GM19372 (cell line): ENCODE data around the gene SHMT2.

Source experiments
- ATAC-seq: cut with Tn5 transposase; IDR thresholded peaks from one replicate; pipeline ENCODE4 v1.9.1; 2021; ENCODE audit warnings: mild to moderate bottlenecking, low read depth, moderate library complexity; ENCODE audit not compliant: unreplicated experiment

Gene SHMT2

DNA sequence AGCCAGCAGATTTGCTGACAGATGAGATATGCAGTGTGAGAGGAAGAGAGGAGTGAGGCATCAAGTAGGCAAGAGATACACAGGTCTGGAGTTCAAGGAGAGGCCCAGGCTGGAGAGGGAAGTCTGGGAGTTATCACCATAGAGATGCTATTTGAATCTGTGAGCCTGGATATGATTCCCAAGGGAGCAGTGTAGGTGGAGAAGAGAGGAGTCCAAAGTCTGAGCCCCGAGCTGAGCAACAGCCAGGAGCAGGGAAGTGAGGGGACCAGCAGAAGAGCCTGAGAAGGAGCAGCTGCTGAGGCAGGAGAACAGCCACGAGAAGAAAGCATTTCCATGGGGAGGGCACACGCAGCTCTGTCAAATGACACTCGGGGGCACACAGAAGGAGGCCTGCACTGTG lies 33.1 kb upstream of the SHMT2 start:
- no peak for ATAC-seq

- no peak for ATAC-seq
Observed at GRCh38 chr12:57196956-57197355, 32.6 kb upstream of the SHMT2 start.

GRCh38 chr12:57198329-57198728 lies 31.2 kb upstream of the SHMT2 start:
- no peak for ATAC-seq

- ATAC-seq: no peak
Observed at GRCh38 chr12:57199191-57199590, 30.3 kb upstream of the SHMT2 start.

- no peak for ATAC-seq
Observed at GRCh38 chr12:57200497-57200896, 29.0 kb upstream of the SHMT2 start.

DNA sequence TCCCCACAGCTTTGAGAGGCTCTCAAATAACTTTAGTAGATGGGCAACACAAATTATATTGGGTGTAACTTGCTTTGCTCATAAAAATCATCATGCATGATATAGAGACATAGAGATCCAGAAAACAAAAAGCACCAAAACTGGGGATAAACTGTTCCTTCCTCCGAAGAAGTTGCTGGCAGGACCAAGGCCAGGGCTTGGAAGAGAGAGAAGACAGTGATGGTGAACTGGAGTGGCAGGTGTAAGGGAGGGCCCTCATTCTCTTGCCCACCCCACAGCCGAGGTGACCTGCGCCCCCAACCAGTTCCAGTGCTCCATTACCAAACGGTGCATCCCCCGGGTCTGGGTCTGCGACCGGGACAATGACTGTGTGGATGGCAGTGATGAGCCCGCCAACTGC lies 28.3 kb upstream of the SHMT2 start:
- no peak for ATAC-seq

DNA sequence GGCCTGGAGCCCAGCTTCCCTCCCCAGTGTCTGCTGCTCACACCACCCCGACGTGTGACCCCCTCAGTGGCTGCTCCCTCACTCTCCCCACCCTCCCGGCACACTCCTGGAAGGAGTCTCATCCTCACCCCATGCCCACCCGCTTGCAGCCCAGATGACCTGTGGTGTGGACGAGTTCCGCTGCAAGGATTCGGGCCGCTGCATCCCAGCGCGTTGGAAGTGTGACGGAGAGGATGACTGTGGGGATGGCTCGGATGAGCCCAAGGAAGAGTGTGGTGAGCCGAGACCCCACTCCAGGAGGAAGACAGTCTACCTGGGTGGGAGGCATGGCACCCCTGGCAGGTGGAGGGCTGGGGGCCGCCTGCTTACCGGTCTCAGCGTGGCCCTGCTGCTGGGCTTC lies 27.9 kb upstream of the SHMT2 start:
- ATAC-seq: no peak

- no peak for ATAC-seq
Observed at GRCh38 chr12:57202321-57202720, 27.2 kb upstream of the SHMT2 start.

GRCh38 chr12:57203201-57203600 lies 26.3 kb upstream of the SHMT2 start:
- no peak for ATAC-seq

DNA sequence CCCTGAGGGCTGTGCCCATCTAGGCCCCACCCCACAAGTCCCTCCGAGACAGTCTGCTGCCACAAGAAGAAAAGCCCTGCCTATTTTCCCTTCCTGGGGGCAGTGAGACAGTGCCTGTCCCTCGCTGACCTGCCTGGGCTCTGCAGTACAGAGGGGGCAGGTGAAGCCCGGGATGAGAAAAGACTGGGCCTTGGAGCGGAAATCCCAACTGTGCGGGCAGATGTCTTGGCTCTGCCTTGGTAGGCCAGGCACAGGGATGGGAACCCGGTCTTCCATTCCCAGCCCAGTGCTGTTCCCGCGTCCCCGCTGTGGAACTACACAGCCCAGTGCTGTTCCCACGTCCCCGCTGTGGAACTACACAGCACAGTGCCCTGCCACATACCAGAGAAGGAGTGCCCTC lies 25.7 kb upstream of the SHMT2 start:
- ATAC-seq: no peak

GRCh38 chr12:57204454-57204853 lies 25.1 kb upstream of the SHMT2 start:
- ATAC-seq: no peak

DNA sequence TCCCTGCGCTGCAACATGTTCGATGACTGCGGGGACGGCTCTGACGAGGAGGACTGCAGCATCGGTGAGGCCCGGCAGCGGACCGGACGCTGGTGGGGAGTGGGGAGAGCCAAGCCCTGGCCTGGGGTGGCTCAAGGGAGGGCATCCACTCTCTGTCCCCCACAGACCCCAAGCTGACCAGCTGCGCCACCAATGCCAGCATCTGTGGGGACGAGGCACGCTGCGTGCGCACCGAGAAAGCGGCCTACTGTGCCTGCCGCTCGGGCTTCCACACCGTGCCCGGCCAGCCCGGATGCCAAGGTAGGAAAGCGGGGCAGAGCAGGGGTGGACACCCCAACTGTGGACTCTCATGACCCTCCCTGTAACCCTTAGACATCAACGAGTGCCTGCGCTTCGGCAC lies 24.3 kb upstream of the SHMT2 start:
- ATAC-seq: no peak

DNA sequence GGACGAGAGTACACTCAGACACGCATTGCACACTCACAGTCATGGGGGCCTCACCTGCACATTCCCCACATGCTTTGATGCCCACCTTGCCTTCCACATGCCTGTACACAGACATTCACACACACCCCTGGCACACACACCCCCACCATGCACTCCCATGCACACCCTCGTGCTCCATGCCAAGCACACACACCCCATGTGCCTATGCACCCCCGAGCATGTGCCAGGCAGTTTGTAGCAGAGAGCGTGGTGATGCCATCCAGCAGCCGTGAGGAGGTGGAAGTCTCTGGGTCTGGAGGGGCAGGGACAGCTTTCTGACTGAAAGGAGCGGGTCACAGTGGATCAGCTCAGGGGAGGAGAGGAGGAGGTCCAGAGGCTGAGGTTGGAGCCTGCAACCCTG lies 23.6 kb upstream of the SHMT2 start:
- no peak for ATAC-seq

DNA sequence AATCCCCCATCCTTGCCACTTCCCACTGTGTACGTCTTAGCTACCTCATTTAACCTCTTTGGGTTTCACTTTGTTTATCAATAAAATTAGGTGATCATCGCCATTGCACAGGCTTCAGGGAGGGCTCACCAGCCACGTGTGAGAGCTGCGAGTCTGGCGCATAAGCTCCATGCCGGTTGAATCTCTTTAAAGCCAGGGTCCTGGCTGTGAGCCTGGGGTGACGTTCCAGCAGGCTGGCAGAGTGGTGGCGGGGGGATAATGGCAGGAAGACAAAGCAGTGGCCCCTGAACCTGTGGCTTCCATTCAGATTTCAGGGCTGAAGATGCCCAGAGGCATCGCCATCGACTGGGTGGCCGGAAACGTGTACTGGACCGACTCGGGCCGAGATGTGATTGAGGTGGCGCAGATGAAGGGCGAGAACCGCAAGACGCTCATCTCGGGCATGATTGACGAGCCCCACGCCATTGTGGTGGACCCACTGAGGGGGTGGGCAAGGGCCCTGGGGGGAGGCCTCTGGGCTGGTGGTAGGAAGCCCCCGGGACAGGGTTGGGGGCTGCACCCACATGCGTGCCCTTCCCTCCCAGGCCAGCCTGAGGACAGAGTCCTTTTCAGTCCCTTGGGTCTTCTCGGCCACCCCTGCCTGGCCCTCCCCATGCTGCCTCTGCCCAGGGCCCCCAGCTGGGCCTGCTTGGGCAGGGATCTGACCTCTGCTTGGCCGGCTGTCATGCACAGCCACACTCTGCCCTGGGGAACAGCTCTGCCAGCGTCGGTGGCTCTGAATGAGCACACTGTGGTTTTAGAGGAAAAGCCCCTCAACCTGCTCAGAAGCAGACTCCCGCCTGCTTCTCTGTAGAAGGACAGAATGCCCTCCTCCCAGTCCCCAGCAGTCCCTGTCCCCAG lies 21.5 kb upstream of the SHMT2 start:
- ATAC-seq: no peak

- ATAC-seq: no peak
Observed at GRCh38 chr12:57208631-57209282, 20.8 kb upstream of the SHMT2 start.

DNA sequence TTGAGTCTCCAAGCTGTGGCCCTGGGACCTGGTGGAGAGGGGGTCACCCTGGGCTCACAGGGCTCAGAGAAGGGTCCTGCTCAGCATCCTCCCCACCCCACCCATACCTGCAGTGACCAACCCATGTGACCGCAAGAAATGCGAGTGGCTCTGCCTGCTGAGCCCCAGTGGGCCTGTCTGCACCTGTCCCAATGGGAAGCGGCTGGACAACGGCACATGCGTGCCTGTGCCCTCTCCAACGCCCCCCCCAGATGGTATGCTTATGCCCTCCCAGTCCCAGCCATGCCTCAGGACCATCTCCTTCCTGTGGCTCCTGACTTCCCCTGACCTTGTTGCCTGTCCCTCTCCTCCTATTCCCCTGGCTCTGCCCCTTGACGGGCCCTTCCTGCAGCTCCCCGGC lies 19.6 kb upstream of the SHMT2 start:
- no peak for ATAC-seq

GRCh38 chr12:57210461-57210860 lies 19.1 kb upstream of the SHMT2 start:
- no peak for ATAC-seq

DNA sequence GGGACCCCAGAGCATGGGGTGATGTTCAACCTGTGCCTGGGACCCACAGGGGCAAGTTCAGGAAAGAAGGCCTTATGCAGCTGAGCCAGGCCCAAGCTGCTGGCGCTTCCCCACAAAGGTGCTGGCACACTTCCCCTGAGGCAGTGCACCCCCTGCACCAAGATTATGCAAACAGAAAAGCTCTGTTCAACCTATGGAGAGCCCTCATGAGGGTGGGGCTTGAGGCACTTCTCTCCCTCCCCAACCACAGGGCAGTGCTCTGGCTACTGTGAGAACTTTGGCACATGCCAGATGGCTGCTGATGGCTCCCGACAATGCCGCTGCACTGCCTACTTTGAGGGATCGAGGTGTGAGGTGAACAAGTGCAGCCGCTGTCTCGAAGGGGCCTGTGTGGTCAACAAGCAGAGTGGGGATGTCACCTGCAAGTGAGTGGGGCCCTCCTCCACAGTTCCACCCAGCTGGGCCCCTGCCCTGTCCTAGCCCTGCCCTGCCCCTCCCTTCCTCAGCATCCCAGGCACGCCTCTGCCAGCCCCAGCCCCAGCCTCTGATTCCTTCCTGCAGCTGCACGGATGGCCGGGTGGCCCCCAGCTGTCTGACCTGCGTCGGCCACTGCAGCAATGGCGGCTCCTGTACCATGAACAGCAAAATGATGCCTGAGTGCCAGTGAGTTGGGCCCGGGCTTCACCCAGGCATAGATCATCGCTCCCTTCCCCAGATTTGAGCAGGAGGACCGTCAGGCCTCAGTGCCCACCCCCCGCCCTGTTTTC lies 18.4 kb upstream of the SHMT2 start:
- ATAC-seq: no peak

DNA sequence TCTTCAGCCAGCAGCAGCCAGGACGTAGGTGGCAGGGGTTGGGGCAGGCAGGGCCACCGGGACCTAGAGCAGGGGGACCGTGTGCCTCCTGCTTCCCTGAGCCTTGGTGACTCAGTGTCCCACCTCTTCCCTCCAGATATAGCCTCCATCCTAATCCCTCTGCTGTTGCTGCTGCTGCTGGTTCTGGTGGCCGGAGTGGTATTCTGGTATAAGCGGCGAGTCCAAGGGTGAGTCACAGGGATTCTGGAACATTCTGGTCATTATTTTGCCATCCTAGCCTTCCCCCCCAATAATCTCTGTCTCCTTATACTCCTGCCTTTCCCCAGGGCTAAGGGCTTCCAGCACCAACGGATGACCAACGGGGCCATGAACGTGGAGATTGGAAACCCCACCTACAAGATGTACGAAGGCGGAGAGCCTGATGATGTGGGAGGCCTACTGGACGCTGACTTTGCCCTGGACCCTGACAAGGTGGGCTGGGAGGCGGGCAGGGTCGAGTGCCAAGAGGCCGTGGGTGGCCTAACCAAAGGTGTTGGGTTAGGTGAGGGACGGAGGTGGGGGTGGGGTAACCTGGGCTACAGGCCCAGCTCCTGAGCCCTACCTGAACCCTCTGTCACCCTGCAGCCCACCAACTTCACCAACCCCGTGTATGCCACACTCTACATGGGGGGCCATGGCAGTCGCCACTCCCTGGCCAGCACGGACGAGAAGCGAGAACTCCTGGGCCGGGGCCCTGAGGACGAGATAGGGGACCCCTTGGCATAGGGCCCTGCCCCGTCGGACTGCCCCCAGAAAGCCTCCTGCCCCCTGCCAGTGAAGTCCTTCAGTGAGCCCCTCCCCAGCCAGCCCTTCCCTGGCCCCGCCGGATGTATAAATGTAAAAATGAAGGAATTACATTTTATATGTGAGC lies 17.5 kb upstream of the SHMT2 start:
- no peak for ATAC-seq

DNA sequence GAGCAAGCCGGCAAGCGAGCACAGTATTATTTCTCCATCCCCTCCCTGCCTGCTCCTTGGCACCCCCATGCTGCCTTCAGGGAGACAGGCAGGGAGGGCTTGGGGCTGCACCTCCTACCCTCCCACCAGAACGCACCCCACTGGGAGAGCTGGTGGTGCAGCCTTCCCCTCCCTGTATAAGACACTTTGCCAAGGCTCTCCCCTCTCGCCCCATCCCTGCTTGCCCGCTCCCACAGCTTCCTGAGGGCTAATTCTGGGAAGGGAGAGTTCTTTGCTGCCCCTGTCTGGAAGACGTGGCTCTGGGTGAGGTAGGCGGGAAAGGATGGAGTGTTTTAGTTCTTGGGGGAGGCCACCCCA lies 16.8 kb upstream of the SHMT2 start:
- ATAC-seq: no peak
